GM18507 (cell line): ENCODE data around the gene AHNAK.
"Not testable (repeated sequence)": the region's sequence is repeated elsewhere in the genome, so short reads cannot be mapped to it uniquely, and the experiment has no call there.

Source experiments
- DNase-seq: peaks from one replicate; pipeline ENCODE4 v3.0.0; 2011; ENCODE audit warnings: low read depth; ENCODE audit not compliant: insufficient read length; ENCODE audit errors: extremely low spot score
- FAIRE-seq: peaks from 2 replicates; lab custom pipeline; 2011; peaks lifted over from hg19 to GRCh38; lab: Jason Lieb, UNC

Gene AHNAK

GRCh38 chr11:62504158-62504973, 42.2 kb downstream of the AHNAK start:
- no peak for DNase-seq
- FAIRE-seq: no peak

GRCh38 chr11:62502030-62502730, 44.4 kb downstream of the AHNAK start:
- DNase-seq: no peak
- no peak for FAIRE-seq

GRCh38 chr11:62501432-62501891, 45.1 kb downstream of the AHNAK start:
- FAIRE-seq: no peak
- no peak for DNase-seq

- no peak for DNase-seq
- no peak for FAIRE-seq
Measured at GRCh38 chr11:62500650-62501030, 46.0 kb downstream of the AHNAK start.

- FAIRE-seq: no peak
- no peak for DNase-seq
Measured at GRCh38 chr11:62499944-62500649, 46.5 kb downstream of the AHNAK start.

GRCh38 chr11:62499311-62499943, 47.2 kb downstream of the AHNAK start:
- FAIRE-seq, DNase-seq: not testable (repeated sequence)

GRCh38 chr11:62498492-62499286, 47.9 kb downstream of the AHNAK start:
- DNase-seq: no peak
- FAIRE-seq: no peak

- DNase-seq: no peak
- FAIRE-seq: no peak
Measured at GRCh38 chr11:62498031-62498430, 48.6 kb downstream of the AHNAK start.

GRCh38 chr11:62497132-62497801, 49.3 kb downstream of the AHNAK start:
- DNase-seq (no peak), FAIRE-seq (no peak)

GRCh38 chr11:62496676-62497075, 49.9 kb downstream of the AHNAK start:
- DNase-seq (no peak), FAIRE-seq (no peak)

- FAIRE-seq: no peak
Measured at GRCh38 chr11:62494246-62494645, 52.4 kb downstream of the AHNAK start.

GRCh38 chr11:62493801-62494200, 52.8 kb downstream of the AHNAK start:
- DNase-seq (no peak), FAIRE-seq (no peak)

More at GRCh38 chr11:62494246-62494645, 52.4 kb downstream of the AHNAK start:
- no peak for DNase-seq

- DNase-seq: no peak
- FAIRE-seq: no peak
Measured at GRCh38 chr11:62492586-62492985, 54.0 kb downstream of the AHNAK start.

- DNase-seq: no peak
- no peak for FAIRE-seq
Measured at GRCh38 chr11:62491571-62492329, 54.9 kb downstream of the AHNAK start.

- FAIRE-seq (no peak), DNase-seq (no peak)
Measured at GRCh38 chr11:62489204-62489603, 57.4 kb downstream of the AHNAK start.

GRCh38 chr11:62487738-62488551, 58.7 kb downstream of the AHNAK start:
- FAIRE-seq (no peak), DNase-seq (no peak)

- DNase-seq: no peak
- FAIRE-seq: no peak
Measured at GRCh38 chr11:62487136-62487535, 59.5 kb downstream of the AHNAK start.
